ENCODE results near the gene PMAIP1.

GRCh38 chr18:59908799-59909198 lies 9.0 kb downstream of the PMAIP1 start:
- no peak for TF ChIP-seq CTCF (IDR thresholded peaks at IDR 0.05)
- no peak for TF ChIP-seq POLR2A (IDR thresholded peaks at IDR 0.05)

Data from heart left ventricle (tissue), 13 donors.